Bronchial epithelial cell (primary cell): Measurements from ENCODE around the gene MYL12B. TPM values are rescaled to one million over a fixed set of nuclear protein-coding genes. Genes with fewer than 3 reads are reported as not detected.

Experiments
- DNase-seq: peaks from one replicate; pipeline ENCODE4 v3.0.0-alpha.2; 2010; ENCODE audit warnings: low read depth
- FAIRE-seq: peaks from 2 replicates; lab custom pipeline; 2011; peaks lifted over from hg19 to GRCh38; lab: Jason Lieb, UNC
- H3K27me3 ChIP-seq: 2 replicates; pipeline ENCODE4 v1.5.1; 2011; ENCODE audit warnings: low read length; ENCODE audit not compliant: control insufficient read depth, insufficient read depth
- H3K36me3 ChIP-seq: 2 replicates; pipeline ENCODE4 v1.5.1; 2011; ENCODE audit warnings: low read length; ENCODE audit not compliant: control insufficient read depth, insufficient read depth
- H3K4me3 ChIP-seq: 2 replicates; pipeline ENCODE4 v1.5.1; 2011; ENCODE audit warnings: mild to moderate bottlenecking, low read depth, low read length, control low read depth
- total RNA-seq: library from RNA; depleted of rRNA; stranded (reverse); fragments of >200 nt; gene quantifications from 2 replicates; pipeline ENCODE4 v1.2.1, GENCODE V29; 2014
- TF ChIP-seq, protein P1 (sequence below): IDR thresholded peaks from 2 replicates; pipeline ENCODE4 v1.5.1; 2011; ENCODE audit warnings: mild to moderate bottlenecking, moderate library complexity, low read length, control low read depth, inconsistent platforms; ENCODE audit not compliant: insufficient read depth, severe bottlenecking

Gene MYL12B
- total RNA-seq, 1 donor from 2014 or later, result 649 TPM

DNA sequence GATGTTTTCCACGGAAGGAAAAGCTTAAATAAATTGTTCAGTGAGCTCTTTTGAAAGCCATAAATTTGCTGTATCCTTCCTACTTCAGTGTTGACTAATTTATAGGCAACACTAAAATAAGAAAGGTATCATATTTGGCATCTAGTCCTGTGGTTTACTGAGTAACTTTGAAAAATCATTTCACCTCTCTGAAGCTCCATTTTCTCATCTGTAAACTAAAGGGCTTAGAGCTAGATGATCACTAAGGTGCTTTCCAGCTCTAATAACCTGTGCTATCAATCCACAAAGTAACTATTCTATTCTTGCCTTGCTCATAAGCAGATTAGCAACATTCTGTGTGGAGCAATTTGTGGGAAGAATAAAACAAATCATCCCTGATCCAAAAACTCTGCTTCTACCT, 38.6 kb upstream of the MYL12B start:
- Histone ChIP-seq H3K27me3 (no peaks in the 10 kb centered on the region), H3K4me3 (no peak overlapping the region), H3K36me3 (no peaks in the 10 kb centered on the region)
- no peak for DNase-seq
- no peak for FAIRE-seq
- TF ChIP-seq, protein P1, sequence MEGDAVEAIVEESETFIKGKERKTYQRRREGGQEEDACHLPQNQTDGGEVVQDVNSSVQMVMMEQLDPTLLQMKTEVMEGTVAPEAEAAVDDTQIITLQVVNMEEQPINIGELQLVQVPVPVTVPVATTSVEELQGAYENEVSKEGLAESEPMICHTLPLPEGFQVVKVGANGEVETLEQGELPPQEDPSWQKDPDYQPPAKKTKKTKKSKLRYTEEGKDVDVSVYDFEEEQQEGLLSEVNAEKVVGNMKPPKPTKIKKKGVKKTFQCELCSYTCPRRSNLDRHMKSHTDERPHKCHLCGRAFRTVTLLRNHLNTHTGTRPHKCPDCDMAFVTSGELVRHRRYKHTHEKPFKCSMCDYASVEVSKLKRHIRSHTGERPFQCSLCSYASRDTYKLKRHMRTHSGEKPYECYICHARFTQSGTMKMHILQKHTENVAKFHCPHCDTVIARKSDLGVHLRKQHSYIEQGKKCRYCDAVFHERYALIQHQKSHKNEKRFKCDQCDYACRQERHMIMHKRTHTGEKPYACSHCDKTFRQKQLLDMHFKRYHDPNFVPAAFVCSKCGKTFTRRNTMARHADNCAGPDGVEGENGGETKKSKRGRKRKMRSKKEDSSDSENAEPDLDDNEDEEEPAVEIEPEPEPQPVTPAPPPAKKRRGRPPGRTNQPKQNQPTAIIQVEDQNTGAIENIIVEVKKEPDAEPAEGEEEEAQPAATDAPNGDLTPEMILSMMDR, result no peak

DNA sequence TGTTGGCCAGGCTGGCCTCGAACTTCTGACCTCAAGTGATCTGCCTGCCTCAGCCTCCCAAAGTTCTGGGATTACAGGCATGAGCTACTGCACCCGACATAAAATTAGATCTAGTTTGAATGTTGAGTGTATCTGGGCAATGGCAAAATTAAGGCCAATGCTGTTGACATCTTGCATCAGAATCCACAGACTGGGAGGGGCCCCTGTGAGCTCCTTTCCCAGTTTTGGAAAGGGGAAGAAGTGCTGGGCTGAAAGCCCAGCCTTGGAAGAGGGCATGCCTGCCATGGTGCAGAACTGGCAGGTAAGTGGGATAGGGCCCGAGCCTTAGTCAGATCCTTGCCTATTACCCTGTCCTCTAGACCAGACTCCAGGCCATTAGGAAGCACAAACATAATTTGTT, 37.7 kb upstream of the MYL12B start:
- DNase-seq (no peak), FAIRE-seq (no peak)
- Histone ChIP-seq H3K27me3 (no peaks in the 10 kb centered on the region), H3K4me3 (no peak overlapping the region), H3K36me3 (no peaks in the 10 kb centered on the region)
- TF ChIP-seq, protein P1, result no peak

DNA sequence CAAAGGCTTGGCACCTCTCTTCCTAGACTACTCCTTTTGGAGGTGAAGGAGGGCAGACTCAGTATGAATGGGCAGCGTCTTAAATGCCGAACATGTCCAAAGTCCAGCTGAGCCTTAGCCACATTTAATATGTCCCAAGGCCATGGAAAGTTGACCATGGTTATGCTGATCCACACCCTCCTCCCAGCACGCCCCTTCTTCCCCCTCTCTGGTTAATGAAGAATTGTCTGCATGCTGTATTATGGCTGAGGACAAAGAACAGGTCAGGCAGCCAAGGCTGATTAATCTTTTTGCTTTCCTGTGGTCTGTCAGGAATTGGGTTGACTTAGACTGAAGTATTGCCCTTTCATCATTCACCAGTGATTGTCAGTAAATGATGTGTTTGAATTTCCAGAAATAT, 36.3 kb upstream of the MYL12B start:
- no peaks in the 10 kb centered on the region for H3K27me3 ChIP-seq
- H3K36me3 ChIP-seq, result no peaks in the 10 kb centered on the region
- H3K4me3 ChIP-seq, result no peak overlapping the region
- TF ChIP-seq, protein P1, result no peak
- FAIRE-seq, result no peak
- no peak for DNase-seq

DNA sequence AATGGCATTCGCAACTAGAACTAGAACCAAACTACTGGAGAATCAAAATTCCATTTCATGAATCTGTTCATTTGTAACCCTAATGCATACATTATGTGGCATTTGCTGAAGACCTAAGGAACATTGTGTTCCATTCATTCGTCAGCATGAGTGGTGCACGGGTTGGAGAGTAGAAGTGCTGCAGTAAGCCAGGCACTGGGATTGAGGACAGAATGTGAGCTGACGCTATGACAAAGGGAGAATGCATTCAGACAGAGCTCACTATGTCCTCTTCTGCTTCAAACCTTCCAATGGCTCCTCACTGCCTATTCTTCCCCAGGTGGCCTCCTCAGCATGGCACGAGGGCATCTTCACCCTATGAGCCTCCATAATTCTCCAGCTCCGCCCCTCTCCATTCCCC, 35.9 kb upstream of the MYL12B start:
- DNase-seq (no peak), FAIRE-seq (no peak)
- TF ChIP-seq, protein P1, result no peak
- H3K4me3 ChIP-seq, result no peak overlapping the region
- no peaks in the 10 kb centered on the region for H3K27me3 ChIP-seq
- H3K36me3 ChIP-seq, result no peaks in the 10 kb centered on the region

DNA sequence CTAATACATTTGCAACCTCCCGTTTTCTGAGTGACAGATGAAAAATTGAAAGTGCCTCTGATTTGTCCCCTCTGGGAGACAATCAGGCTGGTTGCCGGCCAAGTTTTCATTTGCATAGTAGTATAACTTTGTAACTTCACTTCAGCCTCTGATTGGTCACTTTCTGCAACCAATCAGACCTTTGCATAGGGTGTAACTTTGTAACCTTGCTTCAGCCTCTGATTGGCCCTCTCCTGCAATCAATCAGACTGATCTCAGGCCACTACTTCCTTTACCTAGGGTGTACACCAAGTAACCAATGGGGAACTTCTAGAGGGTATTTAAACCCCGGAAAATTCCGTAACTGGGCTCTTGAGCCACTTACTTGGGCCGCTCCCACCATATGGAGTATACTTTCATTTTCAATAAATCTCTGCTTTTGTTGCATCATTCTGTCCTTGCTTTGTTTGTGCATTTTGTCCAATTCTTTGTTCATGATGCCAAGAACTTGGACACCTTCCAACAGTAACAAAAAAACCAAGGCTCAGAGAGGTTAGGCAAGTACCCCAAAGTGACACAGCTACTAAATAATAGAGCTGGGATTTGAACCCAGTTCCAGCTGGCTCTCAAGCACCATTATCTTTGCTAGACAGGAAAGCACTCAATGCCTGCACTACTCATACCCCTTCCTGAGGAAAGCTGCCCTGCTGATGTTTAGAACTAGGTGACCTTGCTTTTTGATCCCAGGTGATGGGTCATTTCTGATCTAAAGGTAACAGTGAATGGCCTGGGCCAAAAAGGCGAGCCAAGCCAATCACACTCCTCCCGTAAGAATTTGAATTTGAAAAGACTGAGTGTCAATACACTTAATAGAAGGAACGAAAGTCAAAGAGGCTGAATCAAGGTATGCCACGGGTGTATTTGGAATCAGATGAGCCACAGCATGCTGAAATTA, 31.3 kb upstream of the MYL12B start:
- Histone ChIP-seq H3K36me3 (no peaks in the 10 kb centered on the region), H3K4me3 (no peak overlapping the region), H3K27me3 (no peaks in the 10 kb centered on the region)
- FAIRE-seq, result no peak
- DNase-seq, result no peak
- TF ChIP-seq, protein P1, result no peak
